ENCODE data around the gene ATP8B4. TPM values are rescaled to one million over a fixed set of nuclear protein-coding genes. Genes with fewer than 3 reads are reported as not detected.

ATP8B4 gene
- polyA plus RNA-seq, 1 of the 3 experiments (the other 2 are of a cell fraction): 0.03 TPM

DNA sequence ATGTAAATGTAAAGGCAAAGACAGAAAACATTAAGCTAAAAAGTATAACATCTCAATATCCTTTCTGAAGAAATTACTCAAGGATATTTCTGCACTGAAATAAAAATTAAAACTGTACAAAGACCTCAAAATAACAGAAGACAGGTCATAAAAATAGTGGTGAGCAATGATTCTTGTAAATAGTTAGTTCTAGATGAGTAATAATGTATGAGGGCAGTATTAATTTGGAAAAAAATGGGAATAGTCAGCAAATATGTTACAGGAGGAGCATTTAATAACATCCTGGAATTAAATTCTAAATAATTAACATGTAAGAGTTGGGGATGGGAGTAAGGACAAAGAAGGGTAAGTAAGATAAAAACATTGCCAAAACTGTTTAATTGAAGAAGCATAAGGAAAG is 250.7 kb downstream of the ATP8B4 start:
- H3K4me1 ChIP-seq (ENCODE audit: control insufficient read depth in 1 of 2, insufficient read depth in 2 of 2, low read depth in 1 of 2, low read length in 1 of 2): no peaks in the 10 kb centered on the region
- no peak overlapping the region for H2AFZ ChIP-seq (ENCODE audit: low read depth)
- no peak overlapping the region for H3K9ac ChIP-seq
- ChIA-PET CTCF (no interaction called here), POLR2A (no interaction called here)
- H3K27me3 ChIP-seq (ENCODE audit: insufficient read depth): no peaks in the 10 kb centered on the region
- H4K20me1 ChIP-seq (ENCODE audit: insufficient read depth): no peaks in the 10 kb centered on the region
- H3K4me3 ChIP-seq (ENCODE audit: low read depth in 2 of 2, low read length in 1 of 2): no peak overlapping the region
- no peaks in the 10 kb centered on the region for H3K9me2 ChIP-seq
- TF ChIP-seq RFX5 (IDR thresholded peaks at IDR 0.05; ENCODE audit: low read length) (no peak), YY1 (IDR thresholded peaks at IDR 0.05; ENCODE audit: low read depth) (no peak), RXRA (IDR thresholded peaks at IDR 0.05; ENCODE audit: borderline replicate concordance, low read depth) (no peak), NRF1 (IDR thresholded peaks at IDR 0.05; ENCODE audit: low read depth, low read length) (no peak), RCOR1 (IDR thresholded peaks at IDR 0.05; ENCODE audit: low read length) (no peak), FOXJ3 (CRISPR knock-in tag; IDR thresholded peaks at IDR 0.05) (no peak), SIN3A (IDR thresholded peaks at IDR 0.05; ENCODE audit: borderline replicate concordance, low read depth, low read length) (no peak), GABPA (IDR thresholded peaks at IDR 0.05; ENCODE audit: low read depth) (no peak), FOXM1 (IDR thresholded peaks at IDR 0.05; ENCODE audit: low read depth) (no peak)
- TF ChIP-seq, protein P1, sequence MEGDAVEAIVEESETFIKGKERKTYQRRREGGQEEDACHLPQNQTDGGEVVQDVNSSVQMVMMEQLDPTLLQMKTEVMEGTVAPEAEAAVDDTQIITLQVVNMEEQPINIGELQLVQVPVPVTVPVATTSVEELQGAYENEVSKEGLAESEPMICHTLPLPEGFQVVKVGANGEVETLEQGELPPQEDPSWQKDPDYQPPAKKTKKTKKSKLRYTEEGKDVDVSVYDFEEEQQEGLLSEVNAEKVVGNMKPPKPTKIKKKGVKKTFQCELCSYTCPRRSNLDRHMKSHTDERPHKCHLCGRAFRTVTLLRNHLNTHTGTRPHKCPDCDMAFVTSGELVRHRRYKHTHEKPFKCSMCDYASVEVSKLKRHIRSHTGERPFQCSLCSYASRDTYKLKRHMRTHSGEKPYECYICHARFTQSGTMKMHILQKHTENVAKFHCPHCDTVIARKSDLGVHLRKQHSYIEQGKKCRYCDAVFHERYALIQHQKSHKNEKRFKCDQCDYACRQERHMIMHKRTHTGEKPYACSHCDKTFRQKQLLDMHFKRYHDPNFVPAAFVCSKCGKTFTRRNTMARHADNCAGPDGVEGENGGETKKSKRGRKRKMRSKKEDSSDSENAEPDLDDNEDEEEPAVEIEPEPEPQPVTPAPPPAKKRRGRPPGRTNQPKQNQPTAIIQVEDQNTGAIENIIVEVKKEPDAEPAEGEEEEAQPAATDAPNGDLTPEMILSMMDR (IDR thresholded peaks at IDR 0.05): no peak
- TF ChIP-seq, protein P2, sequence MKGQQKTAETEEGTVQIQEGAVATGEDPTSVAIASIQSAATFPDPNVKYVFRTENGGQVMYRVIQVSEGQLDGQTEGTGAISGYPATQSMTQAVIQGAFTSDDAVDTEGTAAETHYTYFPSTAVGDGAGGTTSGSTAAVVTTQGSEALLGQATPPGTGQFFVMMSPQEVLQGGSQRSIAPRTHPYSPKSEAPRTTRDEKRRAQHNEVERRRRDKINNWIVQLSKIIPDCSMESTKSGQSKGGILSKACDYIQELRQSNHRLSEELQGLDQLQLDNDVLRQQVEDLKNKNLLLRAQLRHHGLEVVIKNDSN (IDR thresholded peaks at IDR 0.05; ENCODE audit: borderline replicate concordance, low read depth): no peak
- TF ChIP-seq, protein P3, sequence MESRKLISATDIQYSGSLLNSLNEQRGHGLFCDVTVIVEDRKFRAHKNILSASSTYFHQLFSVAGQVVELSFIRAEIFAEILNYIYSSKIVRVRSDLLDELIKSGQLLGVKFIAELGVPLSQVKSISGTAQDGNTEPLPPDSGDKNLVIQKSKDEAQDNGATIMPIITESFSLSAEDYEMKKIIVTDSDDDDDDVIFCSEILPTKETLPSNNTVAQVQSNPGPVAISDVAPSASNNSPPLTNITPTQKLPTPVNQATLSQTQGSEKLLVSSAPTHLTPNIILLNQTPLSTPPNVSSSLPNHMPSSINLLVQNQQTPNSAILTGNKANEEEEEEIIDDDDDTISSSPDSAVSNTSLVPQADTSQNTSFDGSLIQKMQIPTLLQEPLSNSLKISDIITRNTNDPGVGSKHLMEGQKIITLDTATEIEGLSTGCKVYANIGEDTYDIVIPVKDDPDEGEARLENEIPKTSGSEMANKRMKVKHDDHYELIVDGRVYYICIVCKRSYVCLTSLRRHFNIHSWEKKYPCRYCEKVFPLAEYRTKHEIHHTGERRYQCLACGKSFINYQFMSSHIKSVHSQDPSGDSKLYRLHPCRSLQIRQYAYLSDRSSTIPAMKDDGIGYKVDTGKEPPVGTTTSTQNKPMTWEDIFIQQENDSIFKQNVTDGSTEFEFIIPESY (IDR thresholded peaks at IDR 0.05; ENCODE audit: borderline replicate concordance, low read depth): no peak
- TF ChIP-seq, protein P4, sequence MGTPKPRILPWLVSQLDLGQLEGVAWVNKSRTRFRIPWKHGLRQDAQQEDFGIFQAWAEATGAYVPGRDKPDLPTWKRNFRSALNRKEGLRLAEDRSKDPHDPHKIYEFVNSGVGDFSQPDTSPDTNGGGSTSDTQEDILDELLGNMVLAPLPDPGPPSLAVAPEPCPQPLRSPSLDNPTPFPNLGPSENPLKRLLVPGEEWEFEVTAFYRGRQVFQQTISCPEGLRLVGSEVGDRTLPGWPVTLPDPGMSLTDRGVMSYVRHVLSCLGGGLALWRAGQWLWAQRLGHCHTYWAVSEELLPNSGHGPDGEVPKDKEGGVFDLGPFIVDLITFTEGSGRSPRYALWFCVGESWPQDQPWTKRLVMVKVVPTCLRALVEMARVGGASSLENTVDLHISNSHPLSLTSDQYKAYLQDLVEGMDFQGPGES (IDR thresholded peaks at IDR 0.05; ENCODE audit: low read depth, low read length): no peak
- TF ChIP-seq, protein P5, sequence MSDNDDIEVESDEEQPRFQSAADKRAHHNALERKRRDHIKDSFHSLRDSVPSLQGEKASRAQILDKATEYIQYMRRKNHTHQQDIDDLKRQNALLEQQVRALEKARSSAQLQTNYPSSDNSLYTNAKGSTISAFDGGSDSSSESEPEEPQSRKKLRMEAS (IDR thresholded peaks at IDR 0.05; ENCODE audit: low read depth): no peak
- no peak for DNase-seq
- H3F3A ChIP-seq (replicated peaks; ENCODE audit: insufficient read depth): no peaks in the 10 kb centered on the region
- no peak overlapping the region for H3K27ac ChIP-seq (ENCODE audit: low read depth in 2 of 2, low read length in 1 of 2)
- no peaks in the 10 kb centered on the region for H3K9me3 ChIP-seq
- no peaks in the 10 kb centered on the region for H3K79me2 ChIP-seq (ENCODE audit: insufficient read depth)
- H3K4me2 ChIP-seq: no peak overlapping the region
- H3K36me3 ChIP-seq (replicated peaks in 1 of 2; ENCODE audit: control insufficient read depth in 1 of 2, insufficient read depth in 2 of 2, low read length in 1 of 2): no peaks in the 10 kb centered on the region

Data from SK-N-SH (cell line).